ENCODE results near the gene SLC47A1.
A peak's percentile ranks its signal among the peaks of the same experiment; 100 is the strongest.

Gene SLC47A1

GRCh38 chr17:19540706-19541370, 7.2 kb downstream of the SLC47A1 start:
- TF ChIP-seq CTCF (conservative IDR thresholded peaks at IDR 0.05), result no peak
- no peak overlapping the region for H3K27ac ChIP-seq

- H3K27ac ChIP-seq, result no peak overlapping the region
- TF ChIP-seq CTCF (conservative IDR thresholded peaks at IDR 0.05), result no peak
Measured at GRCh38 chr17:19541445-19541844, 7.8 kb downstream of the SLC47A1 start.

- no peak overlapping the region for H3K27ac ChIP-seq
- TF ChIP-seq CTCF (conservative IDR thresholded peaks at IDR 0.05), result no peak
Measured at GRCh38 chr17:19542247-19542646, 8.6 kb downstream of the SLC47A1 start.

- H3K27ac ChIP-seq, result no peak overlapping the region
- no peak for TF ChIP-seq CTCF (conservative IDR thresholded peaks at IDR 0.05)
Measured at GRCh38 chr17:19544366-19544765, 10.7 kb downstream of the SLC47A1 start.

GRCh38 chr17:19546289-19547065, 12.8 kb downstream of the SLC47A1 start:
- peak; percentile 59 for TF ChIP-seq CTCF (conservative IDR thresholded peaks at IDR 0.05)
- H3K27ac ChIP-seq, result no peak overlapping the region

- no peak for TF ChIP-seq CTCF (conservative IDR thresholded peaks at IDR 0.05)
- H3K27ac ChIP-seq, result no peak overlapping the region
Measured at GRCh38 chr17:19549746-19550623, 16.3 kb downstream of the SLC47A1 start.

GRCh38 chr17:19551165-19551564, 17.5 kb downstream of the SLC47A1 start:
- no peak overlapping the region for H3K27ac ChIP-seq
- no peak for TF ChIP-seq CTCF (conservative IDR thresholded peaks at IDR 0.05)
